ENCODE results near the gene XIRP2.

DNA sequence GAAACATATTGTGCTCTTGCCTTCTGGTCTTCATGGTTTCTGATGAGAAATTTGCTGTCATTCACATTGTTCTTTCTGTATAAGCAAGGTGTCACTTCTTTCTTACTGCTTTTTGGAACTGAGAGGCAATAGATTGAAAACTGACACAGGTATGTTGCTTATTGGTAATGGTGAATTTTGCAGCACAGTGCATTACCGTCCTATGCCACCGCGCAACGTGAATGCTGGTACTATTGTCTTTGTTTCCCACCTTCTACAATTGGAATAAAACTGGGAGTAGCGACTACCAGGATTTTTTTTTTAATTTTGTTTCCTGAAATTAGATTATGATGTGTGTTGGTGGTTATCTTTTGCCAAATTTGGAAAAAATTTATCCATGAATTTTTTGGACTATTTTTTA, 11.4 kb downstream of the XIRP2 start:
- TF ChIP-seq, protein P1, sequence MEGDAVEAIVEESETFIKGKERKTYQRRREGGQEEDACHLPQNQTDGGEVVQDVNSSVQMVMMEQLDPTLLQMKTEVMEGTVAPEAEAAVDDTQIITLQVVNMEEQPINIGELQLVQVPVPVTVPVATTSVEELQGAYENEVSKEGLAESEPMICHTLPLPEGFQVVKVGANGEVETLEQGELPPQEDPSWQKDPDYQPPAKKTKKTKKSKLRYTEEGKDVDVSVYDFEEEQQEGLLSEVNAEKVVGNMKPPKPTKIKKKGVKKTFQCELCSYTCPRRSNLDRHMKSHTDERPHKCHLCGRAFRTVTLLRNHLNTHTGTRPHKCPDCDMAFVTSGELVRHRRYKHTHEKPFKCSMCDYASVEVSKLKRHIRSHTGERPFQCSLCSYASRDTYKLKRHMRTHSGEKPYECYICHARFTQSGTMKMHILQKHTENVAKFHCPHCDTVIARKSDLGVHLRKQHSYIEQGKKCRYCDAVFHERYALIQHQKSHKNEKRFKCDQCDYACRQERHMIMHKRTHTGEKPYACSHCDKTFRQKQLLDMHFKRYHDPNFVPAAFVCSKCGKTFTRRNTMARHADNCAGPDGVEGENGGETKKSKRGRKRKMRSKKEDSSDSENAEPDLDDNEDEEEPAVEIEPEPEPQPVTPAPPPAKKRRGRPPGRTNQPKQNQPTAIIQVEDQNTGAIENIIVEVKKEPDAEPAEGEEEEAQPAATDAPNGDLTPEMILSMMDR (IDR thresholded peaks at IDR 0.05 in 2 of 3, conservative IDR thresholded peaks at IDR 0.05 in 1 of 3; ENCODE audit: control insufficient read depth in 2 of 3, extremely low read depth in 1 of 3, insufficient read depth in 1 of 3, low read depth in 3 of 3, low read length in 3 of 3): no peak
- no peak for TF ChIP-seq POLR2AphosphoS5 (IDR thresholded peaks at IDR 0.05; ENCODE audit: low read length)
- no peak for TF ChIP-seq HDAC2 (IDR thresholded peaks at IDR 0.05)
- TF ChIP-seq, protein P2, sequence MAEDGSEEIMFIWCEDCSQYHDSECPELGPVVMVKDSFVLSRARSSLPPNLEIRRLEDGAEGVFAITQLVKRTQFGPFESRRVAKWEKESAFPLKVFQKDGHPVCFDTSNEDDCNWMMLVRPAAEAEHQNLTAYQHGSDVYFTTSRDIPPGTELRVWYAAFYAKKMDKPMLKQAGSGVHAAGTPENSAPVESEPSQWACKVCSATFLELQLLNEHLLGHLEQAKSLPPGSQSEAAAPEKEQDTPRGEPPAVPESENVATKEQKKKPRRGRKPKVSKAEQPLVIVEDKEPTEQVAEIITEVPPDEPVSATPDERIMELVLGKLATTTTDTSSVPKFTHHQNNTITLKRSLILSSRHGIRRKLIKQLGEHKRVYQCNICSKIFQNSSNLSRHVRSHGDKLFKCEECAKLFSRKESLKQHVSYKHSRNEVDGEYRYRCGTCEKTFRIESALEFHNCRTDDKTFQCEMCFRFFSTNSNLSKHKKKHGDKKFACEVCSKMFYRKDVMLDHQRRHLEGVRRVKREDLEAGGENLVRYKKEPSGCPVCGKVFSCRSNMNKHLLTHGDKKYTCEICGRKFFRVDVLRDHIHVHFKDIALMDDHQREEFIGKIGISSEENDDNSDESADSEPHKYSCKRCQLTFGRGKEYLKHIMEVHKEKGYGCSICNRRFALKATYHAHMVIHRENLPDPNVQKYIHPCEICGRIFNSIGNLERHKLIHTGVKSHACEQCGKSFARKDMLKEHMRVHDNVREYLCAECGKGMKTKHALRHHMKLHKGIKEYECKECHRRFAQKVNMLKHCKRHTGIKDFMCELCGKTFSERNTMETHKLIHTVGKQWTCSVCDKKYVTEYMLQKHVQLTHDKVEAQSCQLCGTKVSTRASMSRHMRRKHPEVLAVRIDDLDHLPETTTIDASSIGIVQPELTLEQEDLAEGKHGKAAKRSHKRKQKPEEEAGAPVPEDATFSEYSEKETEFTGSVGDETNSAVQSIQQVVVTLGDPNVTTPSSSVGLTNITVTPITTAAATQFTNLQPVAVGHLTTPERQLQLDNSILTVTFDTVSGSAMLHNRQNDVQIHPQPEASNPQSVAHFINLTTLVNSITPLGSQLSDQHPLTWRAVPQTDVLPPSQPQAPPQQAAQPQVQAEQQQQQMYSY (CRISPR knock-in tag; IDR thresholded peaks at IDR 0.05): no peak
